WTC11 (cell line): ENCODE measurements around the gene SIAE.

Experiments used
- ATF1 ChIP-seq: sonication (generic); formaldehyde crosslinking; IDR thresholded peaks from 2 replicates; pipeline ENCODE4 v1.8.1; 2023; ENCODE audit warnings: mild to moderate bottlenecking, moderate library complexity, missing genetic modification reagents
- CBFB ChIP-seq: sonication (generic); formaldehyde crosslinking; IDR thresholded peaks from 2 replicates; pipeline ENCODE4 v1.8.1; 2022; ENCODE audit warnings: mild to moderate bottlenecking, low read depth, missing genetic modification reagents
- TEAD1 ChIP-seq: sonication (generic); formaldehyde crosslinking; IDR thresholded peaks from 2 replicates; pipeline ENCODE4 v1.8.0; 2022; ENCODE audit warnings: mild to moderate bottlenecking, missing genetic modification reagents
- ZNF263 ChIP-seq: sonication (generic); formaldehyde crosslinking; IDR thresholded peaks from 2 replicates; pipeline ENCODE4 v1.8.1; 2022; ENCODE audit warnings: low read depth, mild to moderate bottlenecking, moderate library complexity, missing genetic modification reagents
- TF ChIP-seq, protein P1 (sequence below): fragments of 200-600 bp; IDR thresholded peaks from 2 replicates; pipeline ENCODE4 v1.8.0; 2022; ENCODE audit warnings: antibody characterized with exemption

DNA sequence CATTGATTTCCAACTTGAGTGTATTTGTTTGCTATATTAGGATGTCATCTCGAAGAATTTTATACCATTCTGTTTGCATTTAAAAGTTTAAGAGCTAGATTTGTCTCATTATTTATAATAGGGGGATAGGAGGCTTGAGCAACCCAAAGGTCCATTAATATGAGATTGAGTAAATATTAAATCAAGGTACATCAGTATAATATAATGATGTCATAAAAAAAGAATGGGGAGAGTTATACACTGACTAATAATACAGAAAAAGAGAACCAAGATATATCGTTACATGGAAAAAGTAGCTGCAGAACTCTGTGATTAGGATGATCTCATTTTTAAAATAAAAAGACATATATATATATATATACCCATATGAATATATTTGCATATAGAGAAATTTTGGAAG is 19.6 kb upstream of the SIAE start:
- TF ChIP-seq, protein P1, sequence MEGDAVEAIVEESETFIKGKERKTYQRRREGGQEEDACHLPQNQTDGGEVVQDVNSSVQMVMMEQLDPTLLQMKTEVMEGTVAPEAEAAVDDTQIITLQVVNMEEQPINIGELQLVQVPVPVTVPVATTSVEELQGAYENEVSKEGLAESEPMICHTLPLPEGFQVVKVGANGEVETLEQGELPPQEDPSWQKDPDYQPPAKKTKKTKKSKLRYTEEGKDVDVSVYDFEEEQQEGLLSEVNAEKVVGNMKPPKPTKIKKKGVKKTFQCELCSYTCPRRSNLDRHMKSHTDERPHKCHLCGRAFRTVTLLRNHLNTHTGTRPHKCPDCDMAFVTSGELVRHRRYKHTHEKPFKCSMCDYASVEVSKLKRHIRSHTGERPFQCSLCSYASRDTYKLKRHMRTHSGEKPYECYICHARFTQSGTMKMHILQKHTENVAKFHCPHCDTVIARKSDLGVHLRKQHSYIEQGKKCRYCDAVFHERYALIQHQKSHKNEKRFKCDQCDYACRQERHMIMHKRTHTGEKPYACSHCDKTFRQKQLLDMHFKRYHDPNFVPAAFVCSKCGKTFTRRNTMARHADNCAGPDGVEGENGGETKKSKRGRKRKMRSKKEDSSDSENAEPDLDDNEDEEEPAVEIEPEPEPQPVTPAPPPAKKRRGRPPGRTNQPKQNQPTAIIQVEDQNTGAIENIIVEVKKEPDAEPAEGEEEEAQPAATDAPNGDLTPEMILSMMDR, result no peak
- TF ChIP-seq TEAD1 (CRISPR knock-in tag), result no peak
- no peak for TF ChIP-seq CBFB (CRISPR knock-in tag)
- TF ChIP-seq ZNF263, result no peak
- TF ChIP-seq ATF1 (CRISPR knock-in tag), result no peak
